ENCODE measurements around the gene RSBN1L.
"Not testable (repeated sequence)": the region's sequence is repeated elsewhere in the genome, so short reads cannot be mapped to it uniquely, and the experiment has no call there.

The RSBN1L gene

DNA sequence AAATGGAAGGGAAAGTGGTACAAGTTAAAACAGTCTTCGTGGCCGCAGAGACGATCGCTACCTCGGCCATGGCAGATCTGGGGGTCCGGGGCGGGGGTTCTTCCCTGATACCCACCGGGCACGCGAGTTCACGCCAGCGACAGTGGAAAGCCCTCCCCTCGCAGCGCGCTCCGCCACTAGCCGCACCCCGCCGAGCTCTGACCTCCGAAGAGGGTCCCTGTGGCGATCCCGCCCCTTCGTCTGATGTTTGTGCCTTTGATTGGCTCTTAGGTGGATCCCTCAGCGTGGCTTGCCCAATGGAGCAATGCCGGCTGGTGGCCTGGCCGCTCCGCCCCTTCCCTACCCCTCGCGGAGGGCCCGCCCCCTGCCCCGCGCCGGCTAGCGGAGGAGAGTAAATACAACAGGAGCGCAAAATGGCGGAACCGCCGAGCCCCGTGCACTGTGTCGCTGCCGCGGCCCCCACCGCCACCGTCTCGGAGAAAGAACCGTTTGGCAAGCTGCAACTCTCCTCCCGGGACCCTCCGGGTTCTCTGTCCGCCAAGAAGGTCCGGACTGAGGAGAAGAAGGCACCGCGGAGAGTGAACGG, at the start of gene RSBN1L:
Gene RSBN1L (plus strand): TSS at position 403 of the 586 bp plus-strand sequence. CDS start 11 bp downstream, at position 414.
- DNase-seq (ENCODE audit: low read depth), result peak; percentile 98

DNA sequence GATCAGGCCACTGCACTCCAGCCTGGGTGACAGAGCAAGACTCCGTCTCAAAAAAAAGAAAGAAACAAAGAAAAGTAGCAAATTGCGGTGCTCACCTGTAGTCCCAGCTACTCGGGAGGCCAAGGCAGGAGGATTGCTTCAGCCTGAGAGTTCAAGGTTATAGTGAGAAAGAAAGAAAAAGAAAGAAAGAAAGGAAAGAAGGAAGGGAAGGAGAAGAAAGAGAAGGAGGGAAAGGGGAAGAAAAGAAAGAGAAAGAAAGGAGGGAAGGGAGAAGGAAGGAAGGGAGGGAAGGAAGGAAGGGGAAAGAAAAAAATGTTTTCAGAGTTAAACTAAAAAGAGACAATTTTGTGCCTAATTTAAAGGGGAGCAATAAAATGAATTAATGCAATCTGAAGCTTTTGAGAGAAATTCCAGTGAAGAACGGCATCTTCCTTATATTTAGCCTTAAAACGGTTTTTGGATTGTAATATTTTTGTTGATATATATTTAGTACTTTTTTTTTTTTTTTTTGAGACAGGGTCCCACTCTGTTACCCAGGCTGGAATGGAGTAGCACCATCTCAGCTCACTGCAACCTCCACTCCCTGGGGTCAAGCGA, 47.4 kb upstream of the RSBN1L start:
- no peak for DNase-seq (ENCODE audit: low read depth)

GRCh38 chr7:77649716-77650349, 46.4 kb upstream of the RSBN1L start:
- DNase-seq (ENCODE audit: low read depth), result peak; percentile 49

DNA sequence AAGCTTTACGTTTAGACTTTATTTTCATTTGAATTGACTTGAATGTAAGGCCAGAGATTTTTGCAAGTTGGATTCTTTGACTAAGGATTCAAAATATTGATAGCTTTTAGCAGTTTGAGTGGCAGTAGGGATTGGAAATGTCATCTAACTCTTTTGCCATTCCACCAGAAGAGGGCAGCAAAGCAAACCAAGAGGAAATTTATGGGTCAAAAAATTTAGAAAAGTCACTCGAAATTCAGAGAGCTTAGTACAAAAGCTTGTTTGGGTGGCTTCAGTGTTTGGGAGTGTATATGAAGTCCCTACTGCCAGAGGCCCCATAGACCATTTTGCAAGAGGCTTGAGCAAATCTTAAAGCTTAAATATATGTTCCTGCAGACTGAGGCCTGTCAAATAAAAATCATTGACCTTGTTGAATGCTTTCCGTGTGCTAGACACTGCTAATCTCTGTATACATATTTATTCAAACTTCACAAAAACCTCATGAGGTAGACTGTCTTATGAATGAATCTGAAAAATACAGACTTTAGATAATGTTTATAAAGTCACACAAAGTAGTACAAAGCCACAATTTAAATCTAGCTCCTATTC, 44.6 kb upstream of the RSBN1L start:
- DNase-seq (ENCODE audit: low read depth), result no peak

DNA sequence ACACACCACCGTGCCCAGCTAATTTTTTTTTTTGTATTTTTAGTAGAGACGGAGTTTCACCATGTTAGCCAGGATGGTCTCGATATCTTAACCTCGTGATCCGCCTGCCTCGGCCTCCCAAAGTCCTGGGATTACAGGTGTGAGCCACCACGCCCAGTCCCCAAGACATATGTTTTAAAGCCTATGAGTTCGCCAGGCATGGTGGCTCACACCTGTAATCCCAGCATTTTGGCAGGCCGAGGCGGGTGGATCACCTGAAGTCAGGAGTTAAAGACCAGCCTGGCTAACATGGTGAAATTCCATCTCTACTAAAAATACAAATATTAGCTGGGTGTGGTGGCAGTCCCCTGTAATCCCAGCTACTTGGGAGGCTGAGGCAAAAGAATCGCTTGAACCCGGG, 43.4 kb upstream of the RSBN1L start:
- not testable (repeated sequence) for DNase-seq (ENCODE audit: low read depth)

DNA sequence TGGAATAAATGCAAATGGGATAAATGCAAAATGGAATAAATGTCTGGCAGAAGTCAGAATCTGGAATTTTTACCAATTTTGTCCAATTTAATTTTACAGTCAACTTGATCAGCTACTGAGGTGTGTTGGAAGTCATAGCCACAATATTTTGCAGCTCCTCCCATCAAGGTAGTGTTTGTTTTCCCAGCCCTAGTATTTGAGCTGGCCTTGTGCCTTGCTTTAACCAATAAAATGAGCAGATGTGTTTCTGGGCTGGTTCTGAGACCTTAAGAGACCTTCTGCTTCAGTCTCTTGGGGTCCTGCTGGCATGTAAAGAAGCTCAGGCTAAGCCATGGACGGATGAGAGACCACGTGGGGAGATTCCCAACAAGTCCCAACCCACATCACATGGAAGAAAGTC, 42.7 kb upstream of the RSBN1L start:
- DNase-seq (ENCODE audit: low read depth), result no peak

- DNase-seq (ENCODE audit: low read depth), result no peak
Measured at GRCh38 chr7:77655356-77655755, 40.9 kb upstream of the RSBN1L start.

DNA sequence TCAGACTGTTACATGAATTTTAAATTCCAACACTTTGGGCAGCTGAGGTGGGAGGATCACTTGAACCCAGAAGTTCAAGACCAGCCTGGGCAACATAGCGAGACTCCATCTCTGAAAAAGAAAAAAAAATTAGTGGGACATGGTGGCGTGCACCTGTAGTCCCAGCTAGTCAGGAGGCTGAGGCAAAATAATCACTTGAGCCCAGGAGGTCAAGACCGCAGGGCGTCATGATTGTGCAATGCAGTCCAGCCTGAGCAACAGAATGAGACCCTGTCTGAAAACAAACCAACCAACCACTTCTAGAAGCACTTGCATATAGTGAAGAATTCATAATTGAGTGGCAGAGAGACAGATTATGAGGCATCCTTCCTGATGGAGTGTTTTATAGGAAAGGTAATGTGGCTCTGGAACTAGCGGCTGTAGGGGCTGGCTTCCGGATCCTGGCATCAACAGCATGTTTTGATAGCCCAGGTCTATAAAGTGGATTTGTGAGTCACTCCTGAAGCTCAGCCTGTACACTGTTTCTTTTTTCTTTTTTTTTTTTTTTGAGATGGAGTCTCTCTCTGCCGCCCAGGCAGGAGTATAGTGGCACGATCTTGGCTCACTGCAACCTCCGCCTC, 40.3 kb upstream of the RSBN1L start:
- no peak for DNase-seq (ENCODE audit: low read depth)

- no peak for DNase-seq (ENCODE audit: low read depth)
Measured at GRCh38 chr7:77657427-77658224, 38.6 kb upstream of the RSBN1L start.

- no peak for DNase-seq (ENCODE audit: low read depth)
Measured at GRCh38 chr7:77658928-77659327, 37.3 kb upstream of the RSBN1L start.

GRCh38 chr7:77661816-77662215, 34.4 kb upstream of the RSBN1L start:
- DNase-seq (ENCODE audit: low read depth), result no peak

DNA sequence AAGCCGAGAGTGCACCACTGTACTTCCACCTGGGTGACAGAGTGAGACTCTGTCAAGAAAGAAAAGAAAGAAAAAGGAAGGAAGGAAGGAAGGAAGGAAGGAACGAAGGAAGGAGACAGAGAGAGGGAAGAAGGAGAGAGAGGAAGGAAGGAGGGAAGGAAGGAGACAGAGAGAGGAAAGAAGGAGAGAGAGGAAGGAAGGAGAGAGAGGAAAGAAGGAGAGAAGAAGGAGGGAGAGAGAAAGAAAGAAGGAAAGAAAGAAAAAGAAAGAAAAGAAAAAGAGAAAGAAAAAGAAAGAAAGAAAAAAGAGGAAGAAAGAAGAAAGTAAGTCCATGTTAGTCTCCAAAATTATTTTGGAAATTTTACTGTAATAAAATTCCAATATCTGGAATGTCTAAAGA, 33.4 kb upstream of the RSBN1L start:
- DNase-seq (ENCODE audit: low read depth), result no peak

GRCh38 chr7:77664715-77665114, 31.5 kb upstream of the RSBN1L start:
- no peak for DNase-seq (ENCODE audit: low read depth)

DNA sequence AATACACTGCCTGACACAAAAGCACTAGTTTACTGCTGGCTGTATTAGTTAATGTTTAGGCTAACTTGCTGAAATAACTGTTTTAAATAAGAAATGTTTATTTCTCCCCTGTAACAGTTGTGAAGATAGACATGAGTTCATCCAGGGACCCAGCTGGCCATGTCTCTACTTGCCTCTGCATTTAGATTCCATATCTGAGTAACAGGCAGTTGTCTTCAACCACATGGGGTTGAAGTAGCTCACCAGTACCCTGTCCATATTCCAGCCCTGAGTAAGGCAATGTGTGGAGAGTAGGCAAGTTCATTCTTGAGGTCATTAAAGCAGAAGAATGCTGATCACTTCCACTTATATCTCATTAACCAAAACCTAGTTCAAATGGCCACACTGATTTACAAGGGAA, 31.1 kb upstream of the RSBN1L start:
- DNase-seq (ENCODE audit: low read depth), result no peak

DNA sequence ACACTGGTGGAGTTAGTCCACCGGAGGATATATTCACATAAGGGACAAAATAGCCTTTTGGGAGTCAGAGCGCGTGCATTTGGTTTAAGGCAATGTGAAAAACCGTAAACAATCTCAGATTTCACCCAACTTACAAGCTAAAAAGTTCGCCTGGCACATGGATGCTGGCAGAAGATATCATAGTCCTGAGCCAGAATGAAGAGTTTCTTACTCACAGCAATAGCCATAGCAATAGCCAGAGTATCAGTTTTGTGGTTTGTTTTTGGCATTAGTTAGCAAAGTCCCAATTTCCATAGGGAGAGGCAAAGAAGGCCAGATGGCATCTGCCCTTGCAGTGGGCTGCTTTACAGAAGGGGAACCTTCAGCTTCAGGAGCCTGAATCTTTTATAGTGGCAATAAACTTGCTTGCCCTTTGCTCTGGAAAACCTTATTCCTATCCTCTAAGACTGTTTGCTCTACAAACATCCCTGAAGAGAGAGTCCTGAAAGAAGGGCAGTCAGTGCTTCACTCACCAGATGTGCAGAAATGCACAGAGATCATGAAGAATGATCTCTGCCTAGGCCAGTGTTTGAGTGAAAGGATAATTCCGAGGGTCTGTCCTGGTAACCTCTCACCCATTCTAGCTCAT, 28.7 kb upstream of the RSBN1L start:
- DNase-seq (ENCODE audit: low read depth), result no peak

DNA sequence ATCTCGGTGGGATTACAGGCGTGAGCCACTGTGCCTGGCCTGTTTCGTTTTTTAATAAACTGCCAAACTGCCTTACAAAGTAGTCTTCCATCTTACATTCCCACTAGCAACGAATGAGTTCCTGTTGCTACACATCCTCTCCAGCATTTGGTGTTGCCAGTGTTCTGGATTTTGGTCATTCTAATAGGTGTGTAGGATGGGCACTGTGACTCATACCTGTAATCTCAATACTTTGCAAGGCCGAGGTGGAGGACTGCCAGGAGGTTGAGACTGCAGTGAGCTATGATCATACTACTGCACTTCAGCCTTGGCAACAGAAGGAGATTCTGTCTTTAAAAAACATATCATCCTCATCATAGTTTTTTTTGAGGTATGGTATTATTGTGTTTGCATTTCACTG, 21.4 kb upstream of the RSBN1L start:
- DNase-seq (ENCODE audit: low read depth), result no peak

- no peak for DNase-seq (ENCODE audit: low read depth)
Measured at GRCh38 chr7:77679608-77680007, 16.7 kb upstream of the RSBN1L start.

DNA sequence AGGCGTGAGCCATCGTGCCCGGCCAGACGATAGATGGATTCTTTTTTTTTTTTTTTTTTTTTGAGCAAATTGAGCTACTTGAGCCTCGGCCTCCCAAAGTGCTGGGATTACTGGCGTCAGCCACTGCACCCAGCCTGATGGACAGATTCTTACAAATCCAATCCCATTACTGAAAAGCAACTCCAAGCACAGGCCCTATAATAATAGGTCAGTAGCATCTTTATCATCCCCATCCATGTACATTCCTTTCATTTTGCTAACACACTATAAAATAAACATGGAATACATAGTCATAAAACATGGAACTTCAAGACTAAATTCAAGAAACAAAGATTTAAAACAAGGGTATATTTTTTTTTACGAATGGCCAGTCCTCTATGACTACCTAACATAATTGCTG, 16.0 kb upstream of the RSBN1L start:
- DNase-seq (ENCODE audit: low read depth), result no peak

GRCh38 chr7:77684030-77684429, 12.2 kb upstream of the RSBN1L start:
- peak; percentile 73 for DNase-seq (ENCODE audit: low read depth)

- no peak for DNase-seq (ENCODE audit: low read depth)
Measured at GRCh38 chr7:77685233-77685632, 11.0 kb upstream of the RSBN1L start.

DNA sequence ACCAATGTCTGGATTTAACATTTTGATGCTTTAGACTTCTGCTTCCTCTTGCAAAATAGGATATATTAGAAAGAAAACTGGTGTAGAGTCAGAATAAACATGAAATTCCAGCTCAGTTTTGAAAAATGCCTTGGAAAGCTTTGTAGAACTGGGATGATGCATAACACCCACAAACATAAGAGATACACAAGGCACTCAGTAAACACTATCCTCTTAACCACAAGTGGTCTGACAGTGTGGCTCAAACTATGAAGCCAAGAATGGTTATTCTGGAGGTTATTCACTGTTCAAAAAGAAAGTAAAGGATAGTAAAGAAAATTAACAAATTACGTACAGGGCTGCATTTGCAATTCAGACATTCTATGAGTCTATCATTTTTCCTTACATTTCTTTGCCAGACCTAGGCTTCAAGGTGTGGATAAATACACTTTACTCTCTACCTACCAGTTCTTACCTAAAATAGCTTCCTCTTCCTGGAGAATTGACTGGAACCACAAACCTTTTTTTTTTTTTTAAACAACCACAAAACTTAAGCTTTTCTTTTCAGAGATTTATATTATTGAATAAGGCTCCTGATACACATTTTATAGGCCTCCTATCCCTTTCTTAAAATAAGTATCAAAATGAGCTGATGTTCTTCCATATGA, 9.0 kb upstream of the RSBN1L start:
- no peak for DNase-seq (ENCODE audit: low read depth)
